GM10248 (cell line): ENCODE results near the gene SFMBT2.

Experiments used
- CTCF ChIA-PET: fragments of 300-600 bp; sonication (Branson Sonifier 250); formaldehyde crosslinking; extraction: SDS; loops from one replicate; lab custom pipeline; 2021; ENCODE audit warnings: antibody characterized with exemption; lab: Yijun Ruan, JAX
- POLR2A ChIA-PET: fragments of 350-650 bp; sonication (Branson Sonifier 250); formaldehyde crosslinking; extraction: SDS; loops from one replicate; lab custom pipeline; 2020; ENCODE audit warnings: antibody characterized with exemption; lab: Yijun Ruan, JAX
- DNase-seq: peaks from one replicate; pipeline ENCODE4 v3.0.0; 2012; ENCODE audit errors: extremely low spot score
- TF ChIP-seq, protein P1 (sequence below): IDR thresholded peaks from 2 replicates; pipeline ENCODE4 v1.5.1; 2012; ENCODE audit warnings: mild to moderate bottlenecking, low read depth; ENCODE audit errors: extremely low read depth, missing control alignments, control extremely low read depth

SFMBT2 gene

DNA sequence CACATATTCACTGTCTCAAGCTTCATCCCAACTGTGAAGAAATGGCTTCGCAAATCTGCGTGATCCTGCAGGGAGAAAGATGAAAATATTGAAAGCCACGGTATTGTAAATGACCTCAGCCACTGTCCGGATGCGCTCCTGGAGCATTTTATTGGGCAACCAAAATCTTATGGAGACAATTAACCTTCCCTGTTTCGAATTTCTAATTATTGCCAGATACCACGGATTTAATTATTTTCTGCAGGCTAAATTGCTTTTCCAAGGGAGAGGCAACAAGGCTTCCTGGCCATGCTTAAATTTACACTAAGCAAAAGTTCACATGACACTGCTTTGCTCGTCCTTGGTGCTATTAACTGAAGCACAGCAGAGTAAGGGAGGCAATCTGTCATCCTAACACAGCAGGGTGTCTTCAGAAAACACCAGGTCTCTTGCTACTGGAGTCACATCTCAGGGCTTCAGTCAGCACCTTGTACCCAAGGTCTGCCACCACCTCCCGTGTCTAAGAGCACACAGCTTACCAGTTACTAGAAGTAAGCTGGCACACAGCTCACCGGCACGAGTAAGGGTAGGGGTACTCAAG is 162.2 kb downstream of the SFMBT2 start:
- POLR2A ChIA-PET = no interaction called here
- no peak for DNase-seq
- CTCF ChIA-PET = no interaction called here
- TF ChIP-seq, protein P1, sequence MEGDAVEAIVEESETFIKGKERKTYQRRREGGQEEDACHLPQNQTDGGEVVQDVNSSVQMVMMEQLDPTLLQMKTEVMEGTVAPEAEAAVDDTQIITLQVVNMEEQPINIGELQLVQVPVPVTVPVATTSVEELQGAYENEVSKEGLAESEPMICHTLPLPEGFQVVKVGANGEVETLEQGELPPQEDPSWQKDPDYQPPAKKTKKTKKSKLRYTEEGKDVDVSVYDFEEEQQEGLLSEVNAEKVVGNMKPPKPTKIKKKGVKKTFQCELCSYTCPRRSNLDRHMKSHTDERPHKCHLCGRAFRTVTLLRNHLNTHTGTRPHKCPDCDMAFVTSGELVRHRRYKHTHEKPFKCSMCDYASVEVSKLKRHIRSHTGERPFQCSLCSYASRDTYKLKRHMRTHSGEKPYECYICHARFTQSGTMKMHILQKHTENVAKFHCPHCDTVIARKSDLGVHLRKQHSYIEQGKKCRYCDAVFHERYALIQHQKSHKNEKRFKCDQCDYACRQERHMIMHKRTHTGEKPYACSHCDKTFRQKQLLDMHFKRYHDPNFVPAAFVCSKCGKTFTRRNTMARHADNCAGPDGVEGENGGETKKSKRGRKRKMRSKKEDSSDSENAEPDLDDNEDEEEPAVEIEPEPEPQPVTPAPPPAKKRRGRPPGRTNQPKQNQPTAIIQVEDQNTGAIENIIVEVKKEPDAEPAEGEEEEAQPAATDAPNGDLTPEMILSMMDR = no peak

DNA sequence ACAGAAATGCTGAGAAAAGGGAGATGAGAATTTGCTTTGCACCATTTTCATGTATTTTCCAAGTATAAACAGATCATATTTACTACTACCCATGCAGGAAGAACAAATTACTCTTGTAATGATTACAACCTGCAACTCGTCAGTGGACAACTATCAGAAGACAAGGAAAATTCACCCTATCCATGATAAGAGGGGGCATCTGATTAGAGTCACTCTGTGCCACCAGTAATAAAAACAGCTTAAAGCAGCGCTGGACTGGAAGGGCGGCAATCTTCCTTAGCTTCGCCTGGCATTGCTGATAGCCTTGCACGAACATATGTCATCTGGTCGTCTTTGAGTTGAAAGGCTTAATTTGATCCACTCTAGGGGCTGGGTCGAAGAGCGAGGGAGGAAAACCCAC is 162.7 kb downstream of the SFMBT2 start:
- DNase-seq = no peak
- POLR2A ChIA-PET = no interaction called here
- CTCF ChIA-PET = no interaction called here
- TF ChIP-seq, protein P1 = no peak

DNA sequence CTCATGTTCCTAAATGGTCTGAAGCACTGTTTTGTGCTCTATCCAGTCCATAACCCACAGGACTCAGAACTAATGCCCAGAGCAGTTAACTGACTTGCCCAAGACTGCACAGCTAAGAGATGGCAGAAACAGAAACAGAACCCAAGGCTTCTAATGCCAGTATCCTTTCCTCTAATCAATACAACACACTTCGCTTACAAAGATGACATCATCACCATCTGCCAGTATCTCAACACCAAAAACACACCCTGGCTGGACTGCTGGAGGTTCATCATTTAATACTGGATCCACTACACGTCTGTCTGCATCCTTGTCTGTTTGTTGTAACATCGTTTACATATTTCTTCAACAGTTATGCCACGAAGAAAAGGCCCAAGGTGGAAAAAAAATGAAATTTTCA is 165.3 kb downstream of the SFMBT2 start:
- TF ChIP-seq, protein P1 = no peak
- no peak for DNase-seq
- ChIA-PET CTCF (interaction anchor here (1.0 kb wide), 2 partner anchors 13 to 19 kb away, joined by 4 to 7 read pairs; no protein-coding TSS in a partner anchor), POLR2A (no interaction called here)

DNA sequence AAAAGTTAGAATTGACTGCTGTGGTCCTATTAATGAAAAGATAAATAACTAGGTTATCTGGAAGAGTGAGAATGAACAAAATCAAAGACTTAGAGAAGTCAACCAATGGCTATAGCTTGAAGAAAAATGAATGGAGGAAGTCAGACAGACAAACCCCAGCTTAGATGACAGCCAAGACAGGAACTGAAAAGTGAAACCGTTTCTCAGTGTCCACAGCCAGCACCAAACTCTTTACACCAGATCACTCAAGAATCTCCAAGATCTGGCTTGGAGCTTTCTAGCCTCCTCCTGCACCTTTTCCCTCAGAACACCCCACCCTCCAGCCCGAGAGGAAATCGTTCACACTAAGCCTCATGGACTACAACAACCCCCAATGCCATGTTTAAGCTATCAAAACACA is 167.0 kb downstream of the SFMBT2 start:
- ChIA-PET CTCF (interaction anchor here (0.9 to 2.0 kb wide), 5 partner anchors 9 to 174 kb away, joined by 3 to 5 read pairs (median 4); no protein-coding TSS in a partner anchor), POLR2A (no interaction called here)
- peak; percentile 45 for DNase-seq
- TF ChIP-seq, protein P1 = no peak

DNA sequence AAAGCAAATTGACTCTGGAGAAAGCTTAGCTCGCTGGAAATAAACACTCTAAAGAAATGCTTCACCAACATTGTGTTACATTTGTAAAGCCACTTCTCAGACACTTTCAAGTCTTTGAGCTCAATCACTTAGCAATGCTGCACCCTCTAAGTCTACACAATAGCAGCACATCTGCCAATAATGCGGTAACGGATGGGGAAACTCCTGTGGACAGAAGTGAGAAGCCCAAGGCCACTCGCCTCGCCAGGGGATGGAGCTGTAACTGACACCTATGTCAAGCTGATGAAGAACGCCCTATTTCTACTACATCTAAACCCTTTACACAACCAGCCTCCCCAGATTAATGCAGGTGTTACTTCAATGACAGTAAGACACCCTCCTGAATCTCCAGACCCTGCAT is 167.7 kb downstream of the SFMBT2 start:
- TF ChIP-seq, protein P1 = no peak
- ChIA-PET CTCF (interaction anchor here (0.9 to 2.0 kb wide), 4 partner anchors 9 to 175 kb away, joined by 3 to 5 read pairs (median 4); no protein-coding TSS in a partner anchor), POLR2A (no interaction called here)
- DNase-seq = no peak

DNA sequence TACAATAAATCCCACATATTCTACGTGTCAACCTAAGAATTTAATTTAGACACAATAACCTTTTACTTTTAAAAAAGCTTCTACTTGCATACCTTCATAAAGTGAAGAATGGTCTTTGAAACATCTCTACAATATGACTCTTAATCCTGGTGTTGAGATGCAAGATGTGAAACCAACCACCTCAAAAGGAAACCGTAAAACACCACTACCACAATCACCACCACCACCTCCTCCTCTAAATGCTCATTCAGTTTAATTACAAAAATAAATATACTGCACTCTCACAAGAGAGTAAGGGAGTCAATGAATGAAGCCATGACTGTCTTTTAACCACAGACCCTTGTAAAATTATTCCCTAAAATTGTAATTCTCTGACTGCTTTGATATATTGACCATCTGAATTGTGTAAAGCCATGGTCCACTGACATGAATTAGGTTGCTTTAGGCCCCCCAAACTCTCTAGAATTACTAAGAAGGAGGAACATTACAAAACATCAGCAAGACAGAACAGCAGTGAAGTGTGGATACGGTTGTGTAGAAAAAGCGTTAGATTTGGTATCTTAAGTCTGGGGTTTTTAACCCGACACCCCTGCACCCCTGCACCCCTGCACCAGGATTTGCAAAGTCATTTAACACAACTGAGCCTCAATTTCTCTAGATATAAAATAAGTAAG is 171.4 kb downstream of the SFMBT2 start:
- ChIA-PET POLR2A (no interaction called here), CTCF (interaction anchor here (1.1 kb wide), 1 partner anchor 15 kb away, joined by 3 read pairs; no protein-coding TSS in a partner anchor)
- TF ChIP-seq, protein P1 = no peak
- no peak for DNase-seq
